Measurements from ENCODE around the gene APLF. TPM values are rescaled to one million over a fixed set of nuclear protein-coding genes. Genes with fewer than 3 reads are reported as not detected.

APLF gene
- polyA plus RNA-seq, 1 of the 3 experiments (the other 2 are of a cell fraction): 1.1 TPM

DNA sequence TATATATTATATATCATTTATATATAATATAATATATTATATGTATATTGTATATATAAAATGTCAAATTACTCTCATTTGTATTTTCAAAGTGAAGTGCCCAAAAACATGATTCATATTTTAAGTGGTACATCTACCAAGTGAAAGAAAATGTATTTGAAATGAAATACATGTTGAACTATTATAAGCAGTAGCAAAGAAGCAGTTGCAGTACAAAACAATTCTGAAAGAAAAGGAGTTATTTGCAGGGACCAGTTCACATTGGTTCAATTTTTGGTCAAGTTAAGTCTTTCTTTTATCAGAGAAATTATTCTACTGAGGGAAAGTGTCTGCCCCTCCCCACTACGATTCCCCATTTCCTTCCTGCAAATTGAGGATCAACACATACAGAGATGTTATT, 51.9 kb downstream of the APLF start:
- H3K9me2 ChIP-seq: no peaks in the 10 kb centered on the region
- H4K20me1 ChIP-seq (ENCODE audit: insufficient read depth): no peaks in the 10 kb centered on the region
- 94% methylated on average over 1 of the region's 1 CpG for WGBS (ENCODE audit: low lambda C conversion rate)
- ChIA-PET POLR2A (no interaction called here), CTCF (no interaction called here)
- DNase-seq: no peak
- no peak overlapping the region for H3K4me2 ChIP-seq
- no peak overlapping the region for H3K4me3 ChIP-seq (ENCODE audit: low read depth in 2 of 2, low read length in 1 of 2)
- no peaks in the 10 kb centered on the region for H3K36me3 ChIP-seq (replicated peaks in 1 of 2; ENCODE audit: control insufficient read depth in 1 of 2, insufficient read depth in 2 of 2, low read length in 1 of 2)
- no peaks in the 10 kb centered on the region for H3K4me1 ChIP-seq (ENCODE audit: control insufficient read depth in 1 of 2, insufficient read depth in 2 of 2, low read depth in 1 of 2, low read length in 1 of 2)
- H3K9ac ChIP-seq: no peak overlapping the region
- no peaks in the 10 kb centered on the region for H3K27me3 ChIP-seq (ENCODE audit: insufficient read depth)
- no peak for TF ChIP-seq RFX5 (IDR thresholded peaks at IDR 0.05; ENCODE audit: low read length)
- no peak for TF ChIP-seq JUND (IDR thresholded peaks at IDR 0.05)
- no peak for TF ChIP-seq TEAD4 (IDR thresholded peaks at IDR 0.05; ENCODE audit: borderline replicate concordance, insufficient read depth)
- TF ChIP-seq, protein P1, sequence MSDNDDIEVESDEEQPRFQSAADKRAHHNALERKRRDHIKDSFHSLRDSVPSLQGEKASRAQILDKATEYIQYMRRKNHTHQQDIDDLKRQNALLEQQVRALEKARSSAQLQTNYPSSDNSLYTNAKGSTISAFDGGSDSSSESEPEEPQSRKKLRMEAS (IDR thresholded peaks at IDR 0.05; ENCODE audit: low read depth): no peak
- no peak for TF ChIP-seq RCOR1 (IDR thresholded peaks at IDR 0.05; ENCODE audit: low read length)
- TF ChIP-seq NRF1 (IDR thresholded peaks at IDR 0.05; ENCODE audit: low read depth, low read length): no peak
- no peak for TF ChIP-seq MXI1 (IDR thresholded peaks at IDR 0.05; ENCODE audit: low read depth, low read length)
- TF ChIP-seq, protein P2, sequence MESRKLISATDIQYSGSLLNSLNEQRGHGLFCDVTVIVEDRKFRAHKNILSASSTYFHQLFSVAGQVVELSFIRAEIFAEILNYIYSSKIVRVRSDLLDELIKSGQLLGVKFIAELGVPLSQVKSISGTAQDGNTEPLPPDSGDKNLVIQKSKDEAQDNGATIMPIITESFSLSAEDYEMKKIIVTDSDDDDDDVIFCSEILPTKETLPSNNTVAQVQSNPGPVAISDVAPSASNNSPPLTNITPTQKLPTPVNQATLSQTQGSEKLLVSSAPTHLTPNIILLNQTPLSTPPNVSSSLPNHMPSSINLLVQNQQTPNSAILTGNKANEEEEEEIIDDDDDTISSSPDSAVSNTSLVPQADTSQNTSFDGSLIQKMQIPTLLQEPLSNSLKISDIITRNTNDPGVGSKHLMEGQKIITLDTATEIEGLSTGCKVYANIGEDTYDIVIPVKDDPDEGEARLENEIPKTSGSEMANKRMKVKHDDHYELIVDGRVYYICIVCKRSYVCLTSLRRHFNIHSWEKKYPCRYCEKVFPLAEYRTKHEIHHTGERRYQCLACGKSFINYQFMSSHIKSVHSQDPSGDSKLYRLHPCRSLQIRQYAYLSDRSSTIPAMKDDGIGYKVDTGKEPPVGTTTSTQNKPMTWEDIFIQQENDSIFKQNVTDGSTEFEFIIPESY (IDR thresholded peaks at IDR 0.05; ENCODE audit: borderline replicate concordance, low read depth): no peak
- no peak for TF ChIP-seq FOXJ3 (CRISPR knock-in tag; IDR thresholded peaks at IDR 0.05)
- no peak for TF ChIP-seq ELF1 (IDR thresholded peaks at IDR 0.05)
- no peak for TF ChIP-seq EZH2phosphoT487 (IDR thresholded peaks at IDR 0.05; ENCODE audit: borderline replicate concordance, low read depth)
- no peak for TF ChIP-seq YY1 (IDR thresholded peaks at IDR 0.05; ENCODE audit: low read depth)
- TF ChIP-seq, protein P3, sequence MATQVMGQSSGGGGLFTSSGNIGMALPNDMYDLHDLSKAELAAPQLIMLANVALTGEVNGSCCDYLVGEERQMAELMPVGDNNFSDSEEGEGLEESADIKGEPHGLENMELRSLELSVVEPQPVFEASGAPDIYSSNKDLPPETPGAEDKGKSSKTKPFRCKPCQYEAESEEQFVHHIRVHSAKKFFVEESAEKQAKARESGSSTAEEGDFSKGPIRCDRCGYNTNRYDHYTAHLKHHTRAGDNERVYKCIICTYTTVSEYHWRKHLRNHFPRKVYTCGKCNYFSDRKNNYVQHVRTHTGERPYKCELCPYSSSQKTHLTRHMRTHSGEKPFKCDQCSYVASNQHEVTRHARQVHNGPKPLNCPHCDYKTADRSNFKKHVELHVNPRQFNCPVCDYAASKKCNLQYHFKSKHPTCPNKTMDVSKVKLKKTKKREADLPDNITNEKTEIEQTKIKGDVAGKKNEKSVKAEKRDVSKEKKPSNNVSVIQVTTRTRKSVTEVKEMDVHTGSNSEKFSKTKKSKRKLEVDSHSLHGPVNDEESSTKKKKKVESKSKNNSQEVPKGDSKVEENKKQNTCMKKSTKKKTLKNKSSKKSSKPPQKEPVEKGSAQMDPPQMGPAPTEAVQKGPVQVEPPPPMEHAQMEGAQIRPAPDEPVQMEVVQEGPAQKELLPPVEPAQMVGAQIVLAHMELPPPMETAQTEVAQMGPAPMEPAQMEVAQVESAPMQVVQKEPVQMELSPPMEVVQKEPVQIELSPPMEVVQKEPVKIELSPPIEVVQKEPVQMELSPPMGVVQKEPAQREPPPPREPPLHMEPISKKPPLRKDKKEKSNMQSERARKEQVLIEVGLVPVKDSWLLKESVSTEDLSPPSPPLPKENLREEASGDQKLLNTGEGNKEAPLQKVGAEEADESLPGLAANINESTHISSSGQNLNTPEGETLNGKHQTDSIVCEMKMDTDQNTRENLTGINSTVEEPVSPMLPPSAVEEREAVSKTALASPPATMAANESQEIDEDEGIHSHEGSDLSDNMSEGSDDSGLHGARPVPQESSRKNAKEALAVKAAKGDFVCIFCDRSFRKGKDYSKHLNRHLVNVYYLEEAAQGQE (IDR thresholded peaks at IDR 0.05; ENCODE audit: low read depth, low read length): no peak
- TF ChIP-seq RXRA (IDR thresholded peaks at IDR 0.05; ENCODE audit: borderline replicate concordance, low read depth): no peak
- TF ChIP-seq, protein P4, sequence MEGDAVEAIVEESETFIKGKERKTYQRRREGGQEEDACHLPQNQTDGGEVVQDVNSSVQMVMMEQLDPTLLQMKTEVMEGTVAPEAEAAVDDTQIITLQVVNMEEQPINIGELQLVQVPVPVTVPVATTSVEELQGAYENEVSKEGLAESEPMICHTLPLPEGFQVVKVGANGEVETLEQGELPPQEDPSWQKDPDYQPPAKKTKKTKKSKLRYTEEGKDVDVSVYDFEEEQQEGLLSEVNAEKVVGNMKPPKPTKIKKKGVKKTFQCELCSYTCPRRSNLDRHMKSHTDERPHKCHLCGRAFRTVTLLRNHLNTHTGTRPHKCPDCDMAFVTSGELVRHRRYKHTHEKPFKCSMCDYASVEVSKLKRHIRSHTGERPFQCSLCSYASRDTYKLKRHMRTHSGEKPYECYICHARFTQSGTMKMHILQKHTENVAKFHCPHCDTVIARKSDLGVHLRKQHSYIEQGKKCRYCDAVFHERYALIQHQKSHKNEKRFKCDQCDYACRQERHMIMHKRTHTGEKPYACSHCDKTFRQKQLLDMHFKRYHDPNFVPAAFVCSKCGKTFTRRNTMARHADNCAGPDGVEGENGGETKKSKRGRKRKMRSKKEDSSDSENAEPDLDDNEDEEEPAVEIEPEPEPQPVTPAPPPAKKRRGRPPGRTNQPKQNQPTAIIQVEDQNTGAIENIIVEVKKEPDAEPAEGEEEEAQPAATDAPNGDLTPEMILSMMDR (IDR thresholded peaks at IDR 0.05): no peak
- no peak for TF ChIP-seq FOSL2 (IDR thresholded peaks at IDR 0.05; ENCODE audit: borderline replicate concordance, low read depth)
- TF ChIP-seq NFIC (IDR thresholded peaks at IDR 0.05; ENCODE audit: borderline replicate concordance): no peak
- TF ChIP-seq, protein P5, sequence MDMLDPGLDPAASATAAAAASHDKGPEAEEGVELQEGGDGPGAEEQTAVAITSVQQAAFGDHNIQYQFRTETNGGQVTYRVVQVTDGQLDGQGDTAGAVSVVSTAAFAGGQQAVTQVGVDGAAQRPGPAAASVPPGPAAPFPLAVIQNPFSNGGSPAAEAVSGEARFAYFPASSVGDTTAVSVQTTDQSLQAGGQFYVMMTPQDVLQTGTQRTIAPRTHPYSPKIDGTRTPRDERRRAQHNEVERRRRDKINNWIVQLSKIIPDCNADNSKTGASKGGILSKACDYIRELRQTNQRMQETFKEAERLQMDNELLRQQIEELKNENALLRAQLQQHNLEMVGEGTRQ (IDR thresholded peaks at IDR 0.05; ENCODE audit: borderline replicate concordance, low read depth, low read length): no peak
- no peaks in the 10 kb centered on the region for H3K9me3 ChIP-seq
- peaks cover 10% of the 10 kb centered on the region for H3F3A ChIP-seq (replicated peaks; ENCODE audit: insufficient read depth)
- no peak overlapping the region for H2AFZ ChIP-seq (ENCODE audit: low read depth)
- H3K79me2 ChIP-seq (ENCODE audit: insufficient read depth): no peaks in the 10 kb centered on the region
- H3K27ac ChIP-seq (ENCODE audit: low read depth in 2 of 2, low read length in 1 of 2): no peak overlapping the region

Data from SK-N-SH (cell line).